Fibroblast of pulmonary artery (primary cell): ENCODE results near the gene KAT2B.

ENCODE experiments used
- DNase-seq: peaks from one replicate; pipeline ENCODE4 v3.0.0-alpha.2; 2010; ENCODE audit warnings: low read depth
- H3K4me3 ChIP-seq: replicated peaks from 2 replicates; pipeline ENCODE4 v1.5.1; 2011; ENCODE audit warnings: low read depth, mild to moderate bottlenecking, control low read depth, low read length, moderate library complexity
- CTCF ChIP-seq: IDR thresholded peaks from 2 replicates; pipeline ENCODE4 v1.5.1; 2011; ENCODE audit warnings: mild to moderate bottlenecking, control low read depth, low read length, inconsistent platforms; ENCODE audit errors: missing control alignments

The KAT2B gene

DNA sequence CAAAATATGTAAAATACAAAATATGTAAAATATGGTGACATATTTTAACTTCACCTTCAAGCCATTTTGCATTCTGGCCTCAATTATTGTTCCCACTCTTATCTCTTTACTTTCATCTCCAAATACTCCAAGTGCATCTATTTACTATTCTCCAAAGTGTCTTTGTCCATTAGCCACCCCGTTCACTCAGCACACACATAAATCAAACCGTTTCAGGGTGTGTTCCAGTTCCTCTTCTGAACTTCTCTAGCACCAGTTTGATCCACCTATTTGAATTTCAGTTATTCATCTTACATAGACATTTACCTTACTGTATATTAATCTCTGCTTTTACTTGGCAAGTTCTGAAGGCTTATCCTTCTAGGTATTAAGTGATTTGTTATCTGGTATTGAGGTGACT is 100.6 kb downstream of the KAT2B start:
- no peak for DNase-seq
- H3K4me3 ChIP-seq = no peak overlapping the region
- TF ChIP-seq CTCF = no peak

DNA sequence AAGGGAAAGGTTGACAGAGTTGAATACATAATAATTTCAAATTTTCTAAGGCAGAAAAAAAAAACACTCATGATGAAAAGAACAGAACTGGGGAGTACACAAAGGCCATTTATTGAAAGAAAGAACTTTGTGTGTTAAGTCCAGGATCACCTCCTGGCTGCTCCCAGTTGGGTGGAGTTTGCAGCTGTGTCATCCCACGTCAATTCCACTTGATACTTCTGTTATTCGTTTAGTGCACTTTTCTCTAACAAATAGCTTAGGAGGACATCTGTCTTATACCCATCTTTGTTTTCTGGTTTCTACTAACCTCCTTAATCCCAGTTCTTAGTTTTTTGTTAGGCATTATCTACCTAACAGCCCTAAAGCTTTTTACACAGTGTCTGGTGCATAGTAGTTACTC is 101.1 kb downstream of the KAT2B start:
- TF ChIP-seq CTCF = no peak
- no peak for DNase-seq
- no peak overlapping the region for H3K4me3 ChIP-seq

DNA sequence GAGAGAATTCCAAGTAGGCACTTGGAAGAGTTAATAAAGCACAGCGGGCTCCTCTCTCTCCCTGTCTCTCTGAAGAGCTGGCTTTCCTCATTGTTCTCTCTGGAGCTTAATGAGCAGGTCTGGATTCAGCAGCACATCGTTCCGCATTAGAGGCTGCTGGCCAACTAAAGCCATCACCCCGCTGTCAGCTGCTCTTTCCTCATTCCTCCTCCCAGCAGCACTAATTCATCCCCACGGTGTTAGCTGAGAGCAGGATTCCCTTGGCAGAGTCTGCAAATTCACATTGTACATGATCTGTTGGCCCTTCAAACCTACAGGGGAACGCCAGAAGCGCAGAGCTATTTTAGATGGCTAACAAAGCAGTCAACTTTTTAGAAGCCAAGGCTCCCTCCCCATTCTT is 101.6 kb downstream of the KAT2B start:
- TF ChIP-seq CTCF = no peak
- no peak overlapping the region for H3K4me3 ChIP-seq
- peak; percentile 36 for DNase-seq

DNA sequence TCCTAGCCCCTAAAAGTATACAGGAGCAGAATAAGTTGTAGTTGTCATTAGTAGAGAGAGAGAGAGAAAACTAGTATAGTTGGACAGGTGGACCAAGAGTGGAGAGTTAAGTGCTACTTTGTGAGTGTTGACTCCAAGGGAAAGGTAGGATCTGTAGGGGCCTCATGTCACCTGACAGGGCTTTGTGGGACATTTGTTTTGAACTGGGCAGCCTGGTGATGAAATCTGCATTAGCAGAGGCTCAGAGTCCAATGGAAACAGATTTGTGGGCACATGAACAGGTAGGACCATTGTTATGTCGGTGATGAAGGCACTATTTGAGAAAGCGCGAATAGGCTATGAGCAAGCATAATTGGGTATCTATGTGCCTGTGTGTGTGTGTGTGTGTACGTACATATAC is 102.3 kb downstream of the KAT2B start:
- DNase-seq = no peak
- no peak for TF ChIP-seq CTCF
- no peak overlapping the region for H3K4me3 ChIP-seq

DNA sequence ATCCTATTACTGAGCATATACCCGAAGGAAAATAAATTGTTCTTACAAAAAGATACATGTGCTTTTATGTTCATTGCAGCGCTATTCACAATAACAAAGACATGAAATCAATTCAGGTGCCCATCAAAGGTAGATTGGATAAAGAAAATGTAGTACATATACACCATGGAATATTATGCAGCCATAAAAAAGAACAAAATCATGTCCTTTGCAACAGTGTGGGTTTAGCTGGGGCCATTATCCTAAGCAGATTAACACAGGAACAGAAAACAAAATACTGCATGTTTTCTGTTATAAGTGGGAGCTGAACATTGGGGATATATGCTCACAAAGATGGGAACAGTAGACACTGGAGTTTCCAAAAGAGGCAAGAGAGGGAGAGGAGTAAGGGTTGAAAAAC is 103.3 kb downstream of the KAT2B start:
- no peak for TF ChIP-seq CTCF
- no peak overlapping the region for H3K4me3 ChIP-seq
- no peak for DNase-seq

DNA sequence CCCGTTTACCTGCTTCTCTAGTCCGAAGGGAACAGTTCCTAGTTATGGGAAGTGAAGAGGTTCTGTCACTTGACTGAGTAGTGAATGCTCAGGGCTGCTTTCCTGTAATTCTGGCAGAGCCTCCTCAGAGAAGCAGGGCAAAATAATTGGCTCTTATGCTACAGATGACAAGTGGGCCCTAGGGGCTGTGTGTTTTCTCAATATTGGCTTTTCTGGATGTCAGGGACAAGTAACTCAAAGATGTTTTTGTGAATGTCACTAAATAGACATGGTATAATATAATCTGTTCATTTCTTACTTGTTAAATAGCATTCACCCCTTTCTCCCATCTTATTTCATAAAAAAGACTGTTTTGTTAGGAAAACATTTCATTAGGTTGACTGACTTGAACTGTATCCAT is 105.6 kb downstream of the KAT2B start:
- no peak for TF ChIP-seq CTCF
- DNase-seq = no peak
- H3K4me3 ChIP-seq = no peak overlapping the region

- TF ChIP-seq CTCF = no peak
- no peak overlapping the region for H3K4me3 ChIP-seq
- DNase-seq = no peak
Measured at GRCh38 chr3:20146301-20146700, 106.1 kb downstream of the KAT2B start.
